HEK293 (cell line): ENCODE data around the gene MALAT1.
A peak's percentile ranks its signal among the peaks of the same experiment; 100 is the strongest.

Experiments used
- CTCF ChIA-PET: fragments of 350-600 bp; formaldehyde crosslinking; extraction: SDS; loops from one replicate; lab custom pipeline; 2021; ENCODE audit warnings: antibody characterized with exemption; lab: Yijun Ruan, JAX
- POLR2A ChIA-PET: fragments of 300-600 bp; formaldehyde crosslinking; extraction: SDS; loops from one replicate; lab custom pipeline; 2020; ENCODE audit warnings: antibody characterized with exemption, inconsistent platforms; lab: Yijun Ruan, JAX
- H3K27ac ChIP-seq: fragments of 200-500 bp; sonication (Bioruptor generic); 2 replicates; pipeline ENCODE4 v1.5.1; 2014; ENCODE audit warnings: low read depth, low read length, control low read depth, inconsistent platforms; ENCODE audit errors: extremely low read depth
- H3K36me3 ChIP-seq, 2 experiments: fragments of 200-500 bp in 1 of 2; sonication (Bioruptor generic) in 1 of 2; 1 replicate in 1 of 2; 2 replicates in 1 of 2; pipeline ENCODE4 v1.5.1; 2014 to 2017; ENCODE audit warnings: inconsistent platforms in 2 of 2, low read length in 2 of 2; ENCODE audit not compliant: control insufficient read depth in 2 of 2, insufficient read depth in 1 of 2
- H3K4me1 ChIP-seq: fragments of 200-500 bp; sonication (Bioruptor generic); 2 replicates; pipeline ENCODE4 v1.5.1; 2014; ENCODE audit warnings: mild to moderate bottlenecking, low read length, inconsistent platforms; ENCODE audit not compliant: control insufficient read depth, insufficient read depth
- H3K4me3 ChIP-seq: 2 replicates; pipeline ENCODE4 v1.5.1; 2011; ENCODE audit warnings: low read depth, mild to moderate bottlenecking, control low read depth, low read length, moderate library complexity
- H3K9me3 ChIP-seq: fragments of 200-500 bp; sonication (Bioruptor generic); 2 replicates; pipeline ENCODE4 v1.5.1; 2014; ENCODE audit warnings: low read depth, low read length, inconsistent platforms; ENCODE audit not compliant: control insufficient read depth, insufficient read depth
- GFI1B ChIP-seq: fragments of 450-650 bp; formaldehyde crosslinking; IDR thresholded peaks from 2 replicates; pipeline ENCODE4 v1.5.1; 2016; ENCODE audit warnings: missing biosample characterization, missing genetic modification characterization
- KLF8 ChIP-seq: fragments of 450-650 bp; formaldehyde crosslinking; IDR thresholded peaks from 2 replicates; pipeline ENCODE4 v1.5.1; 2016; ENCODE audit warnings: missing biosample characterization, missing genetic modification characterization
- OSR2 ChIP-seq: fragments of 450-650 bp; formaldehyde crosslinking; IDR thresholded peaks from 2 replicates; pipeline ENCODE4 v1.5.1; 2016; ENCODE audit warnings: missing biosample characterization, missing genetic modification characterization
- PRDM2 ChIP-seq: fragments of 450-650 bp; formaldehyde crosslinking; IDR thresholded peaks from 2 replicates; pipeline ENCODE4 v1.5.1; 2016; ENCODE audit warnings: missing biosample characterization, missing genetic modification characterization, borderline replicate concordance
- PRDM6 ChIP-seq: fragments of 450-650 bp; formaldehyde crosslinking; IDR thresholded peaks from 2 replicates; pipeline ENCODE4 v1.5.1; 2017; ENCODE audit warnings: missing biosample characterization, missing genetic modification characterization
- SALL2 ChIP-seq: fragments of 450-650 bp; formaldehyde crosslinking; IDR thresholded peaks from 2 replicates; pipeline ENCODE4 v1.5.0; 2017; ENCODE audit warnings: missing biosample characterization, mild to moderate bottlenecking, missing genetic modification characterization, borderline replicate concordance
- SETDB1 ChIP-seq: IDR thresholded peaks from one replicate; pipeline ENCODE4 v1.6.1; 2017; ENCODE audit warnings: mild to moderate bottlenecking, low read length, moderate library complexity, mixed read lengths; ENCODE audit not compliant: insufficient read length
- ZBTB21 ChIP-seq: fragments of 450-650 bp; formaldehyde crosslinking; IDR thresholded peaks from 2 replicates; pipeline ENCODE4 v1.5.1; 2017; ENCODE audit warnings: missing biosample characterization, missing genetic modification characterization
- ZFP3 ChIP-seq: fragments of 450-650 bp; formaldehyde crosslinking; IDR thresholded peaks from 2 replicates; pipeline ENCODE4 v1.5.1; 2016; ENCODE audit warnings: low read depth, missing biosample characterization, missing genetic modification characterization
- ZFP37 ChIP-seq: fragments of 450-650 bp; formaldehyde crosslinking; IDR thresholded peaks from 2 replicates; pipeline ENCODE4 v1.5.1; 2016; ENCODE audit warnings: missing biosample characterization, missing genetic modification characterization
- ZNF138 ChIP-seq: fragments of 450-650 bp; formaldehyde crosslinking; IDR thresholded peaks from 2 replicates; pipeline ENCODE4 v1.5.1; 2016; ENCODE audit warnings: missing biosample characterization, missing genetic modification characterization, borderline replicate concordance
- ZNF146 ChIP-seq: fragments of 450-650 bp; formaldehyde crosslinking; IDR thresholded peaks from 2 replicates; pipeline ENCODE4 v1.5.1; 2016; ENCODE audit warnings: missing biosample characterization, missing genetic modification characterization
- ZNF148 ChIP-seq: fragments of 450-650 bp; formaldehyde crosslinking; IDR thresholded peaks from 2 replicates; pipeline ENCODE4 v1.5.0; 2017; ENCODE audit warnings: missing biosample characterization, missing genetic modification characterization, borderline replicate concordance
- ZNF169 ChIP-seq: fragments of 450-650 bp; formaldehyde crosslinking; IDR thresholded peaks from 2 replicates; pipeline ENCODE4 v1.5.1; 2016; ENCODE audit warnings: missing biosample characterization, missing genetic modification characterization
- ZNF19 ChIP-seq: fragments of 450-650 bp; formaldehyde crosslinking; IDR thresholded peaks from 2 replicates; pipeline ENCODE4; 2016; ENCODE audit warnings: missing biosample characterization, missing genetic modification characterization, low read depth
- ZNF202 ChIP-seq: fragments of 450-650 bp; formaldehyde crosslinking; IDR thresholded peaks from 2 replicates; pipeline ENCODE4 v1.5.1; 2016; ENCODE audit warnings: missing biosample characterization, missing genetic modification characterization, borderline replicate concordance
- ZNF214 ChIP-seq: fragments of 450-650 bp; formaldehyde crosslinking; IDR thresholded peaks from 2 replicates; pipeline ENCODE4 v1.5.1; 2017; ENCODE audit warnings: missing biosample characterization, mild to moderate bottlenecking, missing genetic modification characterization, borderline replicate concordance
- ZNF239 ChIP-seq: fragments of 450-650 bp; formaldehyde crosslinking; IDR thresholded peaks from 2 replicates; pipeline ENCODE4 v1.5.1; 2016; ENCODE audit warnings: missing biosample characterization, missing genetic modification characterization
- ZNF274 ChIP-seq, 2 experiments: fragments of 200-500 bp in 1 of 2; fragments of 450-650 bp in 1 of 2; sonication (Bioruptor generic) in 1 of 2; formaldehyde crosslinking in 1 of 2; IDR thresholded peaks; 2 replicates each; pipeline versions ENCODE4 v1.5.1 to v1.6.1; 2014 to 2016; ENCODE audit warnings: borderline replicate concordance in 1 of 2, inconsistent platforms in 1 of 2, low read length in 1 of 2, missing biosample characterization in 1 of 2, missing genetic modification characterization in 1 of 2
- ZNF354C ChIP-seq: fragments of 450-650 bp; formaldehyde crosslinking; IDR thresholded peaks from 2 replicates; pipeline ENCODE4 v1.5.1; 2016; ENCODE audit warnings: missing biosample characterization, missing genetic modification characterization, low read depth, borderline replicate concordance
- ZNF654 ChIP-seq: fragments of 450-650 bp; formaldehyde crosslinking; IDR thresholded peaks from 2 replicates; pipeline ENCODE4 v1.5.1; 2016; ENCODE audit warnings: low read depth, missing biosample characterization, missing genetic modification characterization
- ZNF664 ChIP-seq: fragments of 450-650 bp; formaldehyde crosslinking; IDR thresholded peaks from 2 replicates; pipeline ENCODE4 v1.5.1; 2016; ENCODE audit warnings: missing biosample characterization, missing genetic modification characterization
- ZNF704 ChIP-seq: fragments of 450-650 bp; formaldehyde crosslinking; IDR thresholded peaks from 2 replicates; pipeline ENCODE4 v1.5.1; 2016; ENCODE audit warnings: missing biosample characterization, missing genetic modification characterization
- ZNF837 ChIP-seq: fragments of 450-650 bp; formaldehyde crosslinking; IDR thresholded peaks from 2 replicates; pipeline ENCODE4 v1.5.1; 2016; ENCODE audit warnings: missing biosample characterization, missing genetic modification characterization
- ZNF843 ChIP-seq: fragments of 450-650 bp; formaldehyde crosslinking; IDR thresholded peaks from 2 replicates; pipeline ENCODE4 v1.5.1; 2016; ENCODE audit warnings: missing biosample characterization, missing genetic modification characterization

The MALAT1 gene

GRCh38 chr11:65497141-65498041 lies 1.5 kb upstream of the MALAT1 start:
- no peaks in the 10 kb centered on the region for H3K9me3 ChIP-seq
- H3K27ac ChIP-seq, result peak overlapping the region; percentile 98
- H3K36me3 ChIP-seq, result peaks cover 0 to 26% of the 10 kb centered on the region in 2 experiments; a peak in 1 of 3 replicates
- H3K4me1 ChIP-seq, result peaks cover 7% of the 10 kb centered on the region
- H3K4me3 ChIP-seq, result peak overlapping the region; percentile 98
- ChIA-PET POLR2A (interaction anchor here (0.5 to 28.2 kb wide), 27 partner anchors 9 to 1192 kb away, joined by 3 to 1129 read pairs (median 5); partner anchors contain the start of genes DPF2, ESRRA, FAM89B and FRMD8), CTCF (interaction anchor here (0.7 to 5.0 kb wide), 14 partner anchors 9 to 182 kb away, joined by 3 to 35 read pairs (median 4); no protein-coding TSS in a partner anchor)
- TF ChIP-seq ZNF843 (tag by site-specific recombination), result peak; percentile 67; the same call in 1 of the 2 replicates
- peak; percentile 96 for TF ChIP-seq KLF8 (tag by site-specific recombination)
- no peak for TF ChIP-seq ZNF202 (tag by site-specific recombination)
- TF ChIP-seq ZFP3, result no peak
- no peak for TF ChIP-seq SALL2 (tag by site-specific recombination)
- no peak for TF ChIP-seq ZBTB21
- no peak for TF ChIP-seq ZFP37 (tag by site-specific recombination)
- no peak for TF ChIP-seq ZNF239
- no peak for TF ChIP-seq GFI1B (tag by site-specific recombination)
- TF ChIP-seq OSR2 (tag by site-specific recombination), result 0 out of 2 replicates have a peak, but pooled peaks have one; percentile 24
- TF ChIP-seq ZNF148 (tag by site-specific recombination), result no peak
- TF ChIP-seq ZNF169 (tag by site-specific recombination), result no peak
- TF ChIP-seq ZNF138, result no peak
- no peak for TF ChIP-seq ZNF19 (tag by site-specific recombination)
- no peak for TF ChIP-seq ZNF664
- TF ChIP-seq ZNF837, result no peak
- peak; percentile 75 for TF ChIP-seq PRDM6 (tag by site-specific recombination)
- no peak for TF ChIP-seq ZNF214 (tag by site-specific recombination)
- peak; percentile 48 for TF ChIP-seq ZNF146 (tag by site-specific recombination)
- TF ChIP-seq ZNF354C (tag by site-specific recombination), result no peak
- no peak for TF ChIP-seq PRDM2
- TF ChIP-seq ZNF654 (tag by site-specific recombination), result no peak
- TF ChIP-seq ZNF704 (tag by site-specific recombination), result no peak
- TF ChIP-seq SETDB1, result no peak
- TF ChIP-seq ZNF274 (IDR thresholded peaks at IDR 0.05; ENCODE audit: low read length), result no peak
- TF ChIP-seq ZNF274 (tag by site-specific recombination; IDR thresholded peaks at IDR 0.05; ENCODE audit: borderline replicate concordance), result no peak
